NCI-H69 (cell line): Measurements from ENCODE around the gene KRT80.

ENCODE experiments used
- DNase-seq: peaks from one replicate; lab custom pipeline; 2025; lab: John Stamatoyannopoulos, UW

Gene KRT80

GRCh38 chr12:52130711-52131110 lies 61.1 kb downstream of the KRT80 start:
- DNase-seq = peak; percentile 100

- no peak for DNase-seq
Measured at GRCh38 chr12:52127683-52128450, 63.9 kb downstream of the KRT80 start.

- DNase-seq = peak; percentile 78
Measured at GRCh38 chr12:52126605-52127578, 64.9 kb downstream of the KRT80 start.

GRCh38 chr12:52126050-52126604 lies 65.7 kb downstream of the KRT80 start:
- DNase-seq = peak; percentile 83

GRCh38 chr12:52125476-52125900 lies 66.3 kb downstream of the KRT80 start:
- peak; percentile 94 for DNase-seq

GRCh38 chr12:52123487-52124186 lies 68.2 kb downstream of the KRT80 start:
- DNase-seq = no peak

GRCh38 chr12:52122904-52123303 lies 68.9 kb downstream of the KRT80 start:
- DNase-seq = no peak

- no peak for DNase-seq
Measured at GRCh38 chr12:52122540-52122871, 69.3 kb downstream of the KRT80 start.

- DNase-seq = peak; percentile 82
Measured at GRCh38 chr12:52121824-52122539, 69.8 kb downstream of the KRT80 start.

GRCh38 chr12:52120951-52121823 lies 70.6 kb downstream of the KRT80 start:
- DNase-seq = no peak

- peak; percentile 85 for DNase-seq
Measured at GRCh38 chr12:52119398-52120254, 72.2 kb downstream of the KRT80 start.
